Stimulated activated CD4-positive, alpha-beta T cell treated with anti-CD3 and anti-CD28 coated beads, Interleukin-1b, Interleukin-23, amount 100 ng/mL, for 4 hours (primary cell): ENCODE results near the gene C1GALT1C1.

Experiments used
- DNase-seq, 2 donors: peaks; one replicate each; pipeline ENCODE4 v3.0.0-alpha.2; 2020; ENCODE audit warnings: low read depth in 2 of 2

The C1GALT1C1 gene

GRCh38 chrX:120585702-120586101 lies 44.2 kb downstream of the C1GALT1C1 start:
- DNase-seq = no peak
